DMS114 treated with DMSO at 0.1 percent for 48 hours (cell line): Measurements from ENCODE around the gene PHYHD1.

Experiments used
- DNase-seq: peaks from one replicate; lab custom pipeline; 2025; ENCODE audit not compliant: unreplicated experiment; lab: John Stamatoyannopoulos, UW

Gene PHYHD1

GRCh38 chr9:128969491-128969890 lies 48.7 kb downstream of the PHYHD1 start:
- no peak for DNase-seq

DNA sequence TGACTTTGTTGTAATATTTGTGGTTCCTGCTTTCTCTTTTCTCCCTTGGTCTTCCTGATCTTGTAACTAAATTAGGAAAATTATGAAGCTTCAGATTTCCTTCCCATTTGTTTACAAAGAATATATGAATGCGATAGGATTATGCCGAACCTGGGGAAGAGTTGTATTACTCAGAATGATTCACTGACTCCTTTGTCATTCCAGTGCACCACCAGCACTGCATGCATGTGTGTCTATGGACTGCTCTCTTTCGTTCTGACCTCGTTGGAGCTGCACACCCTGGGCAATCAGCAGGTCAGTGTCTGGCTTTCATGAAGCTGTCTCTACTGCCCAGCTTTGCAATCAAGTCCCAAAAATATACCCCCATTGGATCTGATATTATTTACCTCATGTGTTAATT lies 52.2 kb downstream of the PHYHD1 start:
- no peak for DNase-seq

GRCh38 chr9:128979111-128979510 lies 58.3 kb downstream of the PHYHD1 start:
- no peak for DNase-seq

DNA sequence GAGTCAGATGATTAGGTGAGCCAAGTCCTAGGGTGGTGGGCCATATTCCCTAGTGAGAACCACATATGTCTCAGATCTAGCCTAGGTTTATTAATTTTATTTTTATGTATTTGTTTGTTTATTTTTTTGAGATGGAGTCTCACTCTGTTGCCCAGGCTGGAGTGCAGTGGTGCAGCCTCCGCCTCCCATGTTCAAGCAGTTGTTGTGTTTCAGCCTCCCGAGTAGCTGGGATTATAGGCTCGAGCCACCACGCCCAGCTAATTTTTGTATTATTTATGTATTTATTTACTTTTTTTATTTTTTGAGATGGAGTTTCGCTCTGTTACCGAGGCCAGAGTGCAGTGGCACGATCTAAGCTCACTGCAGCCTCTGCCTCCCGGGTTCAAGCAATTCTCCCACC lies 62.8 kb downstream of the PHYHD1 start:
- DNase-seq, result no peak

DNA sequence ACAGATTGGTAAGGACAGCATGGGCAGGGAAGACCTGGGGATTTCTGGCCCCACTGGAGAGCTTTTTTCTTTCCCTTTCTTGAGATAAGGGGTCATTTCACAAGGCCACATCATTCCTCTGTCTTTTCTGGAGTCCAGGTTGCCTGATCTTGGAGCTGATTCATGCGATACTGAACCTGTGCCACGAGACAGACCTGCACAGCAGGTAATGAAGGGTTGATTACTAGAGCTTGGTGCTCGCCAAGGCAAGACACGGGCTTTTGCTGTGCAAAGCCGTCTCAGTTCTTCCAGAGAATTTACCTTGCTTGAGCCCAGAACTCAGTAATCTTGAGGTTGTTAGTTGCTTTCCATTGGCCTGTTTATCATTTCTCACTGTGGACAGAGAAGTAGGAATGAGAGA lies 65.9 kb downstream of the PHYHD1 start:
- DNase-seq, result no peak

DNA sequence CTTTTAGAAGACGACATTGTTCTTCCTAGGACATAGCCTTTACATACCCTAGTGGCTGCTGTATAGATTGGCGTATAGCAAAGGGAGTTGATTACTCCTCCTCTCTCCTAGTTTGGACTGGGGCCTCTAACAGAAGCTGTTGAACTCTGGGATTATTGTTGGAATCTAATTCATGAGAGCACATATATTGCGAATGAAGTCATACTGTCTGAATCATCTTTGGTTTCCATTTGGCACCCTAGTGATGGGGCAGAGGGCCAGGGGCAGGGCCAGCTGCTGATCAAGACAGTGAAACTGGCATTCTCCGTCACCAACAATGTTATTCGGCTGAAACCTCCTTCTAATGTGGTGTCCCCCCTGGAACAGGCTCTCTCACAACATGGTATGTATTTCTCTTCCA lies 67.0 kb downstream of the PHYHD1 start:
- DNase-seq, result no peak
